Stomach (tissue), 4 donors: Measurements from ENCODE around the gene FHAD1.
"Not testable (repeated sequence)": the region's sequence is repeated elsewhere in the genome, so short reads cannot be mapped to it uniquely, and the experiment has no call there.

ENCODE experiments used
- POLR2A ChIP-seq, 4 donors: fragments of 450-650 bp; IDR thresholded peaks; one replicate each; pipeline ENCODE4 v1.6.1; 2016; ENCODE audit warnings: antibody characterized with exemption in 4 of 4, control low read depth in 2 of 4, mild to moderate bottlenecking in 1 of 4, moderate library complexity in 1 of 4
- TF ChIP-seq, protein P1 (sequence below), 7 experiments: fragments of 450-650 bp in 4 of 7; fragments of 200-600 bp in 3 of 7; sonication (generic) in 3 of 7; IDR thresholded peaks; one replicate each; pipeline ENCODE4 v1.5.1; 2016 to 2019; ENCODE audit warnings: antibody characterized with exemption in 7 of 7, control low read depth in 2 of 7, mild to moderate bottlenecking in 1 of 7

GRCh38 chr1:15428252-15428651, 181.2 kb downstream of the FHAD1 start:
- TF ChIP-seq, protein P1, sequence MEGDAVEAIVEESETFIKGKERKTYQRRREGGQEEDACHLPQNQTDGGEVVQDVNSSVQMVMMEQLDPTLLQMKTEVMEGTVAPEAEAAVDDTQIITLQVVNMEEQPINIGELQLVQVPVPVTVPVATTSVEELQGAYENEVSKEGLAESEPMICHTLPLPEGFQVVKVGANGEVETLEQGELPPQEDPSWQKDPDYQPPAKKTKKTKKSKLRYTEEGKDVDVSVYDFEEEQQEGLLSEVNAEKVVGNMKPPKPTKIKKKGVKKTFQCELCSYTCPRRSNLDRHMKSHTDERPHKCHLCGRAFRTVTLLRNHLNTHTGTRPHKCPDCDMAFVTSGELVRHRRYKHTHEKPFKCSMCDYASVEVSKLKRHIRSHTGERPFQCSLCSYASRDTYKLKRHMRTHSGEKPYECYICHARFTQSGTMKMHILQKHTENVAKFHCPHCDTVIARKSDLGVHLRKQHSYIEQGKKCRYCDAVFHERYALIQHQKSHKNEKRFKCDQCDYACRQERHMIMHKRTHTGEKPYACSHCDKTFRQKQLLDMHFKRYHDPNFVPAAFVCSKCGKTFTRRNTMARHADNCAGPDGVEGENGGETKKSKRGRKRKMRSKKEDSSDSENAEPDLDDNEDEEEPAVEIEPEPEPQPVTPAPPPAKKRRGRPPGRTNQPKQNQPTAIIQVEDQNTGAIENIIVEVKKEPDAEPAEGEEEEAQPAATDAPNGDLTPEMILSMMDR (IDR thresholded peaks at IDR 0.05): not testable (repeated sequence)
- not testable (repeated sequence) for TF ChIP-seq POLR2A (IDR thresholded peaks at IDR 0.05)
